GM12878 (cell line): ENCODE results near the gene ATXN1. TPM values are rescaled to one million over a fixed set of nuclear protein-coding genes. Genes with fewer than 3 reads are reported as not detected.

ENCODE experiments used
- ATAC-seq: fragments of 200-7000 bp; cut with Tn5 transposase; 3 replicates; pipeline ENCODE4 v1.9.1; 2020; ENCODE audit warnings: mild to moderate bottlenecking, moderate library complexity
- BruUV-seq: library from RNA; stranded (reverse); fragments of 400-500 nt; replicated peaks from 2 replicates; lab custom pipeline; 2021; lab: Mats Ljungman, UMichigan
- CTCF ChIA-PET: fragments of 300-600 bp; sonication (Branson Sonifier 250); formaldehyde crosslinking; extraction: SDS; loops from one replicate; lab custom pipeline; 2021; ENCODE audit warnings: inconsistent platforms; lab: Yijun Ruan, JAX
- POLR2A ChIA-PET: fragments of 350-600 bp; formaldehyde crosslinking; extraction: SDS; loops from one replicate; lab custom pipeline; 2021; ENCODE audit warnings: inconsistent platforms; lab: Charles Lee
- RAD21 ChIA-PET: fragments of 300-600 bp; sonication (Branson Sonifier 250); formaldehyde crosslinking; loops from one replicate; lab custom pipeline; 2023; ENCODE audit warnings: antibody characterized with exemption; ENCODE audit not compliant: unreplicated experiment; lab: Charles Lee
- SMC1A ChIA-PET: fragments of 300-600 bp; sonication (Branson Sonifier 250); formaldehyde crosslinking; loops from one replicate; lab custom pipeline; 2023; ENCODE audit not compliant: unreplicated experiment, uncharacterized antibody; lab: Charles Lee
- DNase-seq: peaks from one replicate; pipeline ENCODE4 v3.0.0-alpha.2; 2011; ENCODE audit warnings: low read depth, low spot score
- FAIRE-seq: peaks from 3 replicates; lab custom pipeline; 2011; peaks lifted over from hg19 to GRCh38; lab: Jason Lieb, UNC
- H2AFZ ChIP-seq: 2 replicates; pipeline ENCODE4 v1.6.0; 2011; ENCODE audit warnings: low read depth, low read length, control low read depth; ENCODE audit not compliant: control insufficient read depth
- H3K27ac ChIP-seq: 2 replicates; pipeline ENCODE4 v1.5.1; 2011; ENCODE audit warnings: control low read depth; ENCODE audit not compliant: control insufficient read depth, insufficient read depth
- H3K27me3 ChIP-seq, 2 experiments: replicated peaks in 1 of 2; 2 replicates each; pipeline versions ENCODE4 v1.6.0 to v1.6.1; 2011; ENCODE audit warnings: low read length in 1 of 2; ENCODE audit not compliant: control insufficient read depth in 2 of 2, insufficient read depth in 2 of 2
- H3K36me3 ChIP-seq, 2 experiments: 2 replicates each; pipeline ENCODE4 v1.5.1; 2011; ENCODE audit warnings: low read length in 1 of 2; ENCODE audit not compliant: control insufficient read depth in 2 of 2, insufficient read depth in 2 of 2
- H3K4me1 ChIP-seq: 2 replicates; pipeline ENCODE4 v1.6.1; 2011; ENCODE audit warnings: mild to moderate bottlenecking, low read length, moderate library complexity, mixed read lengths; ENCODE audit not compliant: control insufficient read depth, insufficient read depth
- H3K4me2 ChIP-seq: 2 replicates; pipeline ENCODE4 v1.6.0; 2011; ENCODE audit warnings: control low read depth; ENCODE audit not compliant: control insufficient read depth, insufficient read depth
- H3K4me3 ChIP-seq: fragments of 200-600 bp; sonication (generic); 2 replicates; pipeline ENCODE4 v1.5.1; 2016
- H3K79me2 ChIP-seq: 2 replicates; pipeline ENCODE4 v1.6.0; 2011; ENCODE audit warnings: low read length; ENCODE audit not compliant: control insufficient read depth, insufficient read depth
- H3K9ac ChIP-seq: 2 replicates; pipeline ENCODE4 v1.8.0; 2011; ENCODE audit warnings: low read length, control low read depth, mixed read lengths; ENCODE audit not compliant: control insufficient read depth, insufficient read depth
- H3K9me3 ChIP-seq: replicated peaks from 3 replicates; pipeline ENCODE4 v1.5.1; 2011; ENCODE audit warnings: mild to moderate bottlenecking, low read length; ENCODE audit not compliant: control insufficient read depth, insufficient read depth
- H4K20me1 ChIP-seq: 2 replicates; pipeline ENCODE4 v1.6.0; 2011; ENCODE audit not compliant: control insufficient read depth, insufficient read depth
- EED ChIP-seq: sonication (generic); IDR thresholded peaks from 2 replicates; pipeline ENCODE4 v1.6.1; 2016; ENCODE audit warnings: antibody characterized with exemption, low read depth
- ETV6 ChIP-seq, 2 experiments: fragments of 450-650 bp in 1 of 2; IDR thresholded peaks in 1 of 2; conservative IDR thresholded peaks in 1 of 2; 2 replicates each; pipeline ENCODE4 v1.6.1; 2014; ENCODE audit warnings: antibody characterized with exemption in 1 of 2, borderline replicate concordance in 1 of 2, low read depth in 1 of 2, mild to moderate bottlenecking in 1 of 2, moderate library complexity in 1 of 2
- GATAD2B ChIP-seq: fragments of 450-650 bp; conservative IDR thresholded peaks from 2 replicates; pipeline ENCODE4 v1.6.1; 2017; ENCODE audit warnings: low read depth, mild to moderate bottlenecking, moderate library complexity
- HDAC2 ChIP-seq: fragments of 200-600 bp; sonication (generic); IDR thresholded peaks from 2 replicates; pipeline ENCODE4 v1.6.1; 2017
- IRF5 ChIP-seq: fragments of 450-650 bp; IDR thresholded peaks from 2 replicates; pipeline ENCODE4 v1.6.1; 2017; ENCODE audit warnings: borderline replicate concordance
- NBN ChIP-seq: fragments of 450-650 bp; IDR thresholded peaks from 2 replicates; pipeline ENCODE4 v1.6.1; 2016
- NFYA ChIP-seq: IDR thresholded peaks from 2 replicates; pipeline ENCODE4 v1.6.1; 2011; ENCODE audit warnings: low read depth, mild to moderate bottlenecking, low read length, improper control_type of control experiment, borderline replicate concordance
- NR2C1 ChIP-seq: fragments of 450-650 bp; IDR thresholded peaks from 2 replicates; pipeline ENCODE4 v1.6.1; 2017; ENCODE audit warnings: antibody characterized with exemption, mild to moderate bottlenecking, moderate library complexity
- PAX5 ChIP-seq: IDR thresholded peaks from 2 replicates; pipeline ENCODE4 v1.6.1; 2011; ENCODE audit warnings: low read depth, low read length, borderline replicate concordance
- RBBP5 ChIP-seq: fragments of 200-600 bp; sonication (generic); conservative IDR thresholded peaks from 2 replicates; pipeline ENCODE4 v1.6.1; 2016
- RFX5 ChIP-seq: IDR thresholded peaks from 2 replicates; pipeline ENCODE4 v1.6.1; 2011; ENCODE audit warnings: low read depth, low read length, improper control_type of control experiment
- SMARCA5 ChIP-seq: fragments of 450-650 bp; IDR thresholded peaks from 2 replicates; pipeline ENCODE4 v1.6.1; 2017; ENCODE audit warnings: mild to moderate bottlenecking
- WGBS: methylation state at CpG from one replicate; pipeline ENCODE4 v1.1.6; 2016; ENCODE audit warnings: low lambda C conversion rate; ENCODE audit not compliant: insufficient replicate concordance, insufficient coverage; ENCODE audit errors: missing lambda C conversion rate; 5-methylcytosine and 5-hydroxymethylcytosine counted together
- in situ Hi-C: fragments of 300-500 bp; cut with MboI; formaldehyde crosslinking; loops from 9 replicates; pipeline ENCODE4 v1.14.3; 2018; ENCODE audit warnings: mixed read lengths
- intact Hi-C: fragments of 100-400 bp; cut with micrococcal nuclease; formaldehyde crosslinking; loops from one replicate; pipeline ENCODE4 v1.14.2; 2022; ENCODE audit not compliant: unreplicated experiment
- polyA plus RNA-seq, 11 experiments: library from polyadenylated mRNA; depleted of rRNA in 4 of 11; unstranded in 6 of 11; stranded (reverse) in 5 of 11; fragments of >200 nt; fragmentation: Nextera tagmentation in 4 of 11; fragmentation: Illumina TruSeq in 1 of 11; extraction: Ambion mirVana in 4 of 11; extraction: Trizol in 1 of 11; gene quantifications; 1 replicate in 1 of 11; 2 replicates in 10 of 11; pipeline versions ENCODE4 v1.2.1 to v1.2.3, GENCODE V29; 2011 to 2016; ENCODE audit warnings: inconsistent platforms in 2 of 11, missing spikeins in 2 of 11, low read depth in 1 of 11
- total RNA-seq, 4 experiments: library from RNA; depleted of rRNA in 3 of 4; stranded (reverse); fragments of >200 nt in 3 of 4; fragmentation: Illumina TruSeq in 1 of 4; extraction: Trizol in 1 of 4; gene quantifications; 2 replicates each; pipeline versions ENCODE4 v1.2.1 to v1.2.3, GENCODE V29; 2013 to 2021
- TF ChIP-seq, protein P1 (sequence below): fragments of 450-650 bp; IDR thresholded peaks from 2 replicates; pipeline ENCODE4 v1.6.1; 2016; ENCODE audit warnings: mild to moderate bottlenecking
- TF ChIP-seq, protein P2 (sequence below): fragments of 150-350 bp; IDR thresholded peaks from 2 replicates; pipeline ENCODE4 v1.6.1; 2016; ENCODE audit warnings: low read depth, low read length
- TF ChIP-seq, protein P3 (sequence below): fragments of 150-350 bp; IDR thresholded peaks from 2 replicates; pipeline ENCODE4 v1.6.1; 2014; ENCODE audit warnings: mild to moderate bottlenecking, low read depth, low read length

ATXN1 gene
- total and polyA plus RNA-seq, 10 of the 15 experiments (the other 5 are each of a cell fraction or from before 2014, with no cell fraction given): 12.2 to 51.2 (median 20.5) TPM

- TF ChIP-seq, protein P1, sequence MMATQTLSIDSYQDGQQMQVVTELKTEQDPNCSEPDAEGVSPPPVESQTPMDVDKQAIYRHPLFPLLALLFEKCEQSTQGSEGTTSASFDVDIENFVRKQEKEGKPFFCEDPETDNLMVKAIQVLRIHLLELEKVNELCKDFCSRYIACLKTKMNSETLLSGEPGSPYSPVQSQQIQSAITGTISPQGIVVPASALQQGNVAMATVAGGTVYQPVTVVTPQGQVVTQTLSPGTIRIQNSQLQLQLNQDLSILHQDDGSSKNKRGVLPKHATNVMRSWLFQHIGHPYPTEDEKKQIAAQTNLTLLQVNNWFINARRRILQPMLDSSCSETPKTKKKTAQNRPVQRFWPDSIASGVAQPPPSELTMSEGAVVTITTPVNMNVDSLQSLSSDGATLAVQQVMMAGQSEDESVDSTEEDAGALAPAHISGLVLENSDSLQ: no peak
- TF ChIP-seq EED: no peak
- no peak for TF ChIP-seq PAX5
These were observed 489.8 kb downstream of the ATXN1 start (continued) for GRCh38 chr6:16271428-16271827.

- 61% methylated on average over 5 of the region's 5 CpGs for WGBS
- no peak overlapping the region for H3K27ac ChIP-seq
- no peaks in the 10 kb centered on the region for H3K4me1 ChIP-seq
- no peaks in the 10 kb centered on the region for H3K36me3 ChIP-seq
- H3K4me3 ChIP-seq: no peak overlapping the region
- H3K27me3 ChIP-seq: no peaks in the 10 kb centered on the region; a peak in 1 of 4 replicates
- in situ Hi-C loops: no loop called here
- ChIA-PET CTCF (interaction anchor here (0.8 to 7.9 kb wide), 3 partner anchors 16 to 694 kb away, joined by 3 to 54 read pairs (median 3); no protein-coding TSS in a partner anchor), RAD21 (no interaction called here), SMC1A (interaction anchor here (1.2 kb wide), 1 partner anchor 18 kb away, joined by 3 read pairs; no protein-coding TSS in a partner anchor), POLR2A (no interaction called here)
- intact Hi-C loops: no loop called here
- no peaks in the 10 kb centered on the region for H3K79me2 ChIP-seq
- H3K4me2 ChIP-seq: no peak overlapping the region
- no peak for DNase-seq
- BruUV-seq: no TSS peak
- no peak for FAIRE-seq
- H3K9me3 ChIP-seq: no peaks in the 10 kb centered on the region
- H3K9ac ChIP-seq: no peak overlapping the region
- H2AFZ ChIP-seq: no peak overlapping the region
- ATAC-seq: no peak
- no peaks in the 10 kb centered on the region for H4K20me1 ChIP-seq
- TF ChIP-seq NR2C1 (no peak), NFYA (no peak), ETV6 (conservative IDR thresholded peaks at IDR 0.05 in 1 of 2, IDR thresholded peaks at IDR 0.05 in 1 of 2; ENCODE audit: borderline replicate concordance in 1 of 2, low read depth in 1 of 2) (no peak), RBBP5 (no peak), EED (no peak), HDAC2 (no peak), SMARCA5 (no peak), RFX5 (no peak), GATAD2B (no peak), IRF5 (no peak), NBN (no peak)
- TF ChIP-seq, protein P2, sequence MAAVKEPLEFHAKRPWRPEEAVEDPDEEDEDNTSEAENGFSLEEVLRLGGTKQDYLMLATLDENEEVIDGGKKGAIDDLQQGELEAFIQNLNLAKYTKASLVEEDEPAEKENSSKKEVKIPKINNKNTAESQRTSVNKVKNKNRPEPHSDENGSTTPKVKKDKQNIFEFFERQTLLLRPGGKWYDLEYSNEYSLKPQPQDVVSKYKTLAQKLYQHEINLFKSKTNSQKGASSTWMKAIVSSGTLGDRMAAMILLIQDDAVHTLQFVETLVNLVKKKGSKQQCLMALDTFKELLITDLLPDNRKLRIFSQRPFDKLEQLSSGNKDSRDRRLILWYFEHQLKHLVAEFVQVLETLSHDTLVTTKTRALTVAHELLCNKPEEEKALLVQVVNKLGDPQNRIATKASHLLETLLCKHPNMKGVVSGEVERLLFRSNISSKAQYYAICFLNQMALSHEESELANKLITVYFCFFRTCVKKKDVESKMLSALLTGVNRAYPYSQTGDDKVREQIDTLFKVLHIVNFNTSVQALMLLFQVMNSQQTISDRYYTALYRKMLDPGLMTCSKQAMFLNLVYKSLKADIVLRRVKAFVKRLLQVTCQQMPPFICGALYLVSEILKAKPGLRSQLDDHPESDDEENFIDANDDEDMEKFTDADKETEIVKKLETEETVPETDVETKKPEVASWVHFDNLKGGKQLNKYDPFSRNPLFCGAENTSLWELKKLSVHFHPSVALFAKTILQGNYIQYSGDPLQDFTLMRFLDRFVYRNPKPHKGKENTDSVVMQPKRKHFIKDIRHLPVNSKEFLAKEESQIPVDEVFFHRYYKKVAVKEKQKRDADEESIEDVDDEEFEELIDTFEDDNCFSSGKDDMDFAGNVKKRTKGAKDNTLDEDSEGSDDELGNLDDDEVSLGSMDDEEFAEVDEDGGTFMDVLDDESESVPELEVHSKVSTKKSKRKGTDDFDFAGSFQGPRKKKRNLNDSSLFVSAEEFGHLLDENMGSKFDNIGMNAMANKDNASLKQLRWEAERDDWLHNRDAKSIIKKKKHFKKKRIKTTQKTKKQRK: no peak
- TF ChIP-seq, protein P3, sequence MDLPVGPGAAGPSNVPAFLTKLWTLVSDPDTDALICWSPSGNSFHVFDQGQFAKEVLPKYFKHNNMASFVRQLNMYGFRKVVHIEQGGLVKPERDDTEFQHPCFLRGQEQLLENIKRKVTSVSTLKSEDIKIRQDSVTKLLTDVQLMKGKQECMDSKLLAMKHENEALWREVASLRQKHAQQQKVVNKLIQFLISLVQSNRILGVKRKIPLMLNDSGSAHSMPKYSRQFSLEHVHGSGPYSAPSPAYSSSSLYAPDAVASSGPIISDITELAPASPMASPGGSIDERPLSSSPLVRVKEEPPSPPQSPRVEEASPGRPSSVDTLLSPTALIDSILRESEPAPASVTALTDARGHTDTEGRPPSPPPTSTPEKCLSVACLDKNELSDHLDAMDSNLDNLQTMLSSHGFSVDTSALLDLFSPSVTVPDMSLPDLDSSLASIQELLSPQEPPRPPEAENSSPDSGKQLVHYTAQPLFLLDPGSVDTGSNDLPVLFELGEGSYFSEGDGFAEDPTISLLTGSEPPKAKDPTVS: no peak
These were observed 491.0 kb downstream of the ATXN1 start for GRCh38 chr6:16270178-16270794.
